AG09309 (cell line): Measurements from ENCODE around the gene ANO10.
A peak's percentile ranks its signal among the peaks of the same experiment; 100 is the strongest.

Source experiments
- DNase-seq: peaks from one replicate; pipeline ENCODE4 v3.0.0-alpha.2; 2010; ENCODE audit warnings: low read depth
- H3K4me3 ChIP-seq: 2 replicates; pipeline ENCODE4 v1.5.1; 2011; ENCODE audit warnings: mild to moderate bottlenecking, low read depth, low read length, moderate library complexity; ENCODE audit not compliant: control insufficient read depth
- TF ChIP-seq, protein P1 (sequence below): IDR thresholded peaks from 2 replicates; pipeline ENCODE4 v1.5.1; 2011; ENCODE audit warnings: mild to moderate bottlenecking, low read depth, low read length, inconsistent platforms; ENCODE audit not compliant: insufficient read depth, control insufficient read depth; ENCODE audit errors: missing control alignments

ANO10 gene

DNA sequence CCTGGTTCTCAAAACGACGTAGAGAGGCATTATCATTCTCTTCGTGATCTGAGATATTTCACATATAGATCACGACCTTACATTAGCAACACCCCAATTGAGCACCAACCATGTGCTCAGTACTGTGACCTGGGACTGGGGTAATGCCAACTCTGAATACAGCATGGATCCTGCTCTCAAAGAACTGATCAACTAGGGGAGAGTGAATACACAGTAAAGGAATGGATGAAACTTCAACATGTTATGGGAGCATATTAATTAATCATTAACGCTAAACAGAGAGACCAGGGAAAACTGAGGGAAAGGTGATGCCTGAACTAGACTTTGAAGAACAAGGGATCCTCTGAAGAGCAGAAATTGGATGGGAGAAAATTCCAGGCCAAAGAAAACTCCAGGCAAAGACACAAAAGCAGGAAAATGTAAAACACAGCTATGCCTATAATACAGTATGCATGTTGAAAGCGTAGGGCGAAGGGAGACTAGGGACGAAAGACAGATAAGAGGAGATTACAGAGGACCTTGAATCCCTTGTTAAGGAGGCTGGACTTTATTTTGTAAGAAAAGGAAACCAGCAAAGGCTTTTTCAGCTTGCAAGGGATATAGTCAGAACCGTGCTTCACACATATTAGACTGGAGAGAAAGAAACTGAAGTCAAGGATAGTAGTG lies 105.7 kb downstream of the ANO10 start:
- H3K4me3 ChIP-seq, result no peak overlapping the region
- DNase-seq, result no peak
- TF ChIP-seq, protein P1, sequence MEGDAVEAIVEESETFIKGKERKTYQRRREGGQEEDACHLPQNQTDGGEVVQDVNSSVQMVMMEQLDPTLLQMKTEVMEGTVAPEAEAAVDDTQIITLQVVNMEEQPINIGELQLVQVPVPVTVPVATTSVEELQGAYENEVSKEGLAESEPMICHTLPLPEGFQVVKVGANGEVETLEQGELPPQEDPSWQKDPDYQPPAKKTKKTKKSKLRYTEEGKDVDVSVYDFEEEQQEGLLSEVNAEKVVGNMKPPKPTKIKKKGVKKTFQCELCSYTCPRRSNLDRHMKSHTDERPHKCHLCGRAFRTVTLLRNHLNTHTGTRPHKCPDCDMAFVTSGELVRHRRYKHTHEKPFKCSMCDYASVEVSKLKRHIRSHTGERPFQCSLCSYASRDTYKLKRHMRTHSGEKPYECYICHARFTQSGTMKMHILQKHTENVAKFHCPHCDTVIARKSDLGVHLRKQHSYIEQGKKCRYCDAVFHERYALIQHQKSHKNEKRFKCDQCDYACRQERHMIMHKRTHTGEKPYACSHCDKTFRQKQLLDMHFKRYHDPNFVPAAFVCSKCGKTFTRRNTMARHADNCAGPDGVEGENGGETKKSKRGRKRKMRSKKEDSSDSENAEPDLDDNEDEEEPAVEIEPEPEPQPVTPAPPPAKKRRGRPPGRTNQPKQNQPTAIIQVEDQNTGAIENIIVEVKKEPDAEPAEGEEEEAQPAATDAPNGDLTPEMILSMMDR, result no peak

DNA sequence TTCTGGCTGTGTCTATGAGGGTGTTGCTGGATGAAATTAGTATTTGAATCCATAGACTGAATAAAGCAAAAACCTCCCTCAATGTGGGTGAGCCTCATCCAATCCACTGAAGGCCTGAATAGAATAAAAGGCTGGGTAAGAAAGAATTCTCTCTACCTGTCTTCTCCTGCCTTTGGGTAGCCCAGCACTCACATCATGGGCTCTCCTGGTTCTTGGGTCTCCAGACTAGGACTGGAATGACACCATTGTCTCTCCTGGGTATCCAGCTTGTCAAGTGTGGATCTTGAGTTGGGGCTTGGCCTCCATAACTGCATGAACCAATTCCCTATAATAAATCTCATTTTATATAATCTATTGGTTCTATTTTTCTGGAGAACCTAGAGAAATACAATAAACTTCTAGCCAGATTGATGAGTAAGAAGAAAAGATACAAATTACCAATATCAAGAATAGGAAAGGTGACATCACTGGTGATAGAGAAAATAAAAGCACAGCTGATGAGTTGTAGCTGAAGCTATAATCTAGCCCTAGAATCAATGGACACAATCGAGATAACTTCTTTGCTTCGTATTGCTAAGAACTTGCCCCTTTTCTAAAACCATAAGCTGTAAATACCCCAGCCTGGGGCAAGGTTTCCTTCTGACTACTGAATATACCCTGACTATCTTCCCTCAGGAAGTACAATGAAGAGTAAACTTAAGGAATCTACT lies 106.4 kb downstream of the ANO10 start:
- no peak overlapping the region for H3K4me3 ChIP-seq
- DNase-seq, result no peak
- TF ChIP-seq, protein P1, result no peak

DNA sequence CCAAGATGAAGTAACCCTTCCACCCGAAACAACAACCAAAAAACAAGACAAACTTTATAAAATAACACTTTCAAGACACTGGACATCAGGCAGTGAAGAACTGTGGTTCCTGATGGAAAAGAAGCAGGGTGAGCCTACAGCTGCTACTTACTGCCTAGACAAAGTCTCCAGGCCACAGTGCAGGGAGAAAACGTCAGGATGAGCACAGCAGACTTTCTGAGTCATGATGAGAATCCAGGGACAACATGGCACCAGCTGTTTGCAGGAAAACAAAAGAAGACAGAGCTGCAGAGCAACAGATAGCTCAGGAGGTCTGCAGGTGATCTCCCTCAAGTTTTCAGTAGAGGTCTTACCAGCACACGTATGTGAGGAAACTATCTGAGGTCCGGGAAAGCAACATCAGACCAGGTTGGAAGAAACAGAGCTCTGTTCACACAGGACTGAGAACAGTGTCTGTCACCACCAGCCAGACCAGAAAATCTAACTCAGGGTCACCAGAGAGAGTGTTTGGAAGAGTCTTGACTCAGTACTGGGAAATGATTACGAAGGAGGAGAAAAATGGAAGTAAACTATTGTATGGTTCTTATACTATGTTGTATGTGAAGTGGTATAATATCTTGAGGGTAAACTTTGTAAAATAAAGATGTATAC lies 108.9 kb downstream of the ANO10 start:
- DNase-seq, result peak; percentile 4
- TF ChIP-seq, protein P1, result no peak
- no peak overlapping the region for H3K4me3 ChIP-seq

DNA sequence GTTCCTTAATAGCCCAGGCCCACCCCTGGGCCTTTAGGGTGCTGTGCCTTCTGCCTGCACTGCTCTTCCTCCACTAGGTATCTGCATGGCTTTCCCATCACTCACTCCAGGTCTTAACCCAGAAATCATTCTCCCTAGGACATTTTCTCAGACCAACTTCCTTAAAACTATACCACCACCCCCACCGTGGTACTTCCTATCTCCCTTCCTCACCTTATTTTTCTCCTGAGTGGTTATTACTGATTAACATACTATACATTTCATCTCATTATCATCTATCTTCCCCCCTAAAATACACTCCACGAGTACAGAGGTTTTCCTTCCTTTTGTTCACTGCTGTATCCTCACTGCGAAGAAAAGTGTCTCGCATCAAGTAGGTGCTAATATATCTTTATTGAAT lies 115.2 kb downstream of the ANO10 start:
- no peak for DNase-seq
- no peak overlapping the region for H3K4me3 ChIP-seq
- TF ChIP-seq, protein P1, result no peak

DNA sequence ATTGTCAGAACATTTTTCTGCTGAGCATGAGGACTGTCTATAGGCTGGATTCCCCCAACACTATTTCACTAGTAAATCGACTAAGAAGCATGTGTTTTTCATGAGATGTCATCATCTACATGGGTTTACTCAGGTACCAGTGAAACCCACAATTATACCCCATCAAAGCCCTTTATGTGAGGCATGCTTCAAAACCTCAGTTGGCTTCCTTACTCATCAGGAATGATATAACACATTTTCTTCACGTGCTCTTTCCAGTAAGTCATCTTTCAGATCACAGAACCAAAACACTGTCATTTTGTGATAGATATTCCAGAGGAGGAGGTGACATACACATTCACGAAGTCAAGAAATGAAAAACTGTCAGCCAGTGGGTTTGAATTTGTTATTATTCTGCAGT lies 116.5 kb downstream of the ANO10 start:
- DNase-seq, result peak; percentile 37
- no peak overlapping the region for H3K4me3 ChIP-seq
- TF ChIP-seq, protein P1, result no peak

DNA sequence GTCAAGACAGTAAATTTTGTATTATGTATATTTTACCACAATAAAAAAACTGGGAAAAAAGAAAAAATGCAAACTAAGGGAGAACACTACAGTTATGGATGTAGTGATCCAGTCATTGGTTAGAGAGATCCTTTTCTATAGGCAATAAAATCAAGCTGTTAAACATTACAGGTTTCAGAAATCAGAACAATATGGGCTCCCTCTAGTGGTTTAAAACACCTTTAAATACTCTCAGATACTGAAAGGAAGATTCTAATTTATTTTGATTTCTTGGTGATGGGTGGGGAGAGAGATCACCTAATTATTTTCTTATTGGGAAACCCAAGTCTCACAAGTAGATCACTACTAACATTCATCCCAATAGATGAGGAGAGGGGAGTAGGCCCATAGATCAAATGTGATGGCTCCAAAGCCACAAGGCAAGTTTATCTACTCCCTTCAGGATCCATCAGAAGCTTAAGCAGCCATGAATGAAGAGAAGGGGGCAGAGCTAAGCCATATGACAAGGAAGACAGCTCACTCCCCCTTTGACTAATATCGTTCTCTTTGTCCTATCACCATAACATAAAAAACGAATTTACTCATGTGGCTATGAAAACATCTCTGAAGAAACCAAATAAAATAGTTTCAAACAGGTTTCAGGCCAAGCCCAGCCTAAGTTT lies 118.6 kb downstream of the ANO10 start:
- peak; percentile 2 for DNase-seq
- TF ChIP-seq, protein P1, result peak; percentile 36

More for the DNA sequence above, 118.6 kb downstream of the ANO10 start:
- no peak overlapping the region for H3K4me3 ChIP-seq
